ENCODE measurements around the gene TMEM176B.

- TF ChIP-seq, protein P1, sequence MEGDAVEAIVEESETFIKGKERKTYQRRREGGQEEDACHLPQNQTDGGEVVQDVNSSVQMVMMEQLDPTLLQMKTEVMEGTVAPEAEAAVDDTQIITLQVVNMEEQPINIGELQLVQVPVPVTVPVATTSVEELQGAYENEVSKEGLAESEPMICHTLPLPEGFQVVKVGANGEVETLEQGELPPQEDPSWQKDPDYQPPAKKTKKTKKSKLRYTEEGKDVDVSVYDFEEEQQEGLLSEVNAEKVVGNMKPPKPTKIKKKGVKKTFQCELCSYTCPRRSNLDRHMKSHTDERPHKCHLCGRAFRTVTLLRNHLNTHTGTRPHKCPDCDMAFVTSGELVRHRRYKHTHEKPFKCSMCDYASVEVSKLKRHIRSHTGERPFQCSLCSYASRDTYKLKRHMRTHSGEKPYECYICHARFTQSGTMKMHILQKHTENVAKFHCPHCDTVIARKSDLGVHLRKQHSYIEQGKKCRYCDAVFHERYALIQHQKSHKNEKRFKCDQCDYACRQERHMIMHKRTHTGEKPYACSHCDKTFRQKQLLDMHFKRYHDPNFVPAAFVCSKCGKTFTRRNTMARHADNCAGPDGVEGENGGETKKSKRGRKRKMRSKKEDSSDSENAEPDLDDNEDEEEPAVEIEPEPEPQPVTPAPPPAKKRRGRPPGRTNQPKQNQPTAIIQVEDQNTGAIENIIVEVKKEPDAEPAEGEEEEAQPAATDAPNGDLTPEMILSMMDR (conservative IDR thresholded peaks at IDR 0.05; ENCODE audit: low read depth, low read length): no peak
- TF ChIP-seq EZH2 (IDR thresholded peaks at IDR 0.05; ENCODE audit: borderline replicate concordance, low read depth, low read length, poor library complexity, severe bottlenecking): no peak
These were observed 48.5 kb downstream of the TMEM176B start for GRCh38 chr7:150751702-150752101.

All from A673 (cell line).